Ectodermal cell (in vitro differentiated cells): Measurements from ENCODE around the gene PMPCA.

ENCODE experiments used
- H3K27ac ChIP-seq: 2 replicates; pipeline ENCODE4 v1.7.0; 2013; ENCODE audit warnings: mild to moderate bottlenecking, low read depth, low read length; ENCODE audit not compliant: insufficient read depth, poor library complexity, severe bottlenecking
- H3K27me3 ChIP-seq: 2 replicates; pipeline ENCODE4 v1.7.0; 2013; ENCODE audit warnings: mild to moderate bottlenecking, low read length; ENCODE audit not compliant: insufficient read depth, control insufficient read depth, poor library complexity, severe bottlenecking
- H3K36me3 ChIP-seq: one replicate; pipeline ENCODE4 v1.7.0; 2013; ENCODE audit warnings: low read length; ENCODE audit not compliant: control insufficient read depth, insufficient read depth
- H3K4me1 ChIP-seq: one replicate; pipeline ENCODE4 v1.7.0; 2013; ENCODE audit warnings: low read length; ENCODE audit not compliant: control insufficient read depth, insufficient read depth
- H3K4me3 ChIP-seq: 2 replicates; pipeline ENCODE4 v1.7.0; 2013; ENCODE audit warnings: low read depth, low read length, control low read depth; ENCODE audit not compliant: insufficient read depth
- H3K9me3 ChIP-seq: 2 replicates; pipeline ENCODE4 v1.7.0; 2013; ENCODE audit warnings: mild to moderate bottlenecking, low read length, moderate library complexity; ENCODE audit not compliant: control insufficient read depth
- WGBS, 2 experiments: methylation state at CpG; one replicate each; pipeline ENCODE4 v1.1.7; 2013; ENCODE audit warnings: missing lambda C conversion rate in 2 of 2; 5-methylcytosine and 5-hydroxymethylcytosine counted together

The PMPCA gene

DNA sequence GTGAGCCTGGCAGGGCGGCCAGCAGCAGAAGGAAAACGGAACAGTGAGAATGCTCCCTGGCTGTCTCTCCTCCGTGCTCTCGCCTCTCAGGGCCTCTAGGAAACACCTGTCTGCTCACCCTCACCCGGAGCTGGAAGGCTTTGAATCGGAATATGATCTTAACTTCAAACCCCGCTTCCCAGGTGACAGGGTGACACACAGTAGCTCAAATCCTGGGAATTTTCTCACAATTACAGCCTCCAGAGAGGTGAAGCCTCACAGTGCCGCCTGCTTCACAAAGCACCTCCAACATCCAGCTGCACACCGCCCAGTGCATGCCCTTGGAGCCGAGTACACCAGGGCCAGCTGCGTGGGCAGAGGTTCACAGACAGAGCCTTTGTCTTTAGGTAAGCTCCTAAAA is 59.9 kb downstream of the PMPCA start:
- peaks cover 62% of the 10 kb centered on the region for H3K36me3 ChIP-seq

DNA sequence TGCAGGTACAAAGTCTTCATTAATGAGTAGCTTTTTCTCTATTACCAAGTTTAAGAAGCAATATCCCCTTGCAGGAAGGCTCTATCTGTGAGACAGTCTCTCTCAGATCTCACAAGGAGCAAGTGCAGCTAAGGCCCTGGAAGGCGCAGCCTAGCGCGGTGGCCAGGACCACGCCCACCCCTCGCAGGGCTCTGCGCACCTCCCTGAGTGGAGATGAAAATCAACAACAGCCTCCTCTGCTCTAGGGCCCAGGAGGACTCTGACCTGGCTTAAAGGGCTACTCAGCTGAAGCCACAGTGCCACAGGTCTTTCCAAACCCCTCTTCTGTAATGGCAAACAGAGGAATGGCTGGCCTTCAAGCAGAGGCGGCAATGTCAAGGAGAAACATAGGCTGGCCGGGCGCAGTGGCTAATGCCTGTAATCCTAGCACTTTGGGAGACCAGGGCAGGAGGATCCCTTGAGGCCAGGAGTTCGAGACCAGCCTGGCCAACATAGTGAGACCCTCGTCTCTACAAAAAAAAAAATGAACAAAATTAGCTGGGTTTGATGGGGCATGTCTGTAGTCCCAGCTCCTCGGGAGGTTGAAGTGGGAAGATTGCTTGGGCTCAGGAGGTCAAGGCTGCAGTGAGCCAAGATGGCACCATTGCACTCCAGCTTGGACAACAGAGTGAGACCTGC is 60.5 kb downstream of the PMPCA start:
- 93 to 97% methylated on average over 12 of the region's 12 CpGs for WGBS, 2 experiments
- H3K27ac ChIP-seq = no peak overlapping the region
- no peak overlapping the region for H3K4me3 ChIP-seq
- H3K4me1 ChIP-seq = no peaks in the 10 kb centered on the region
- H3K36me3 ChIP-seq = peaks cover 62% of the 10 kb centered on the region
- no peaks in the 10 kb centered on the region for H3K9me3 ChIP-seq
- H3K27me3 ChIP-seq = no peaks in the 10 kb centered on the region

More for the DNA sequence above, 59.9 kb downstream of the PMPCA start:
- H3K4me3 ChIP-seq = no peak overlapping the region
- no peak overlapping the region for H3K27ac ChIP-seq
- 96% methylated on average over 11 of the region's 11 CpGs for WGBS, 2 experiments
- H3K9me3 ChIP-seq = no peaks in the 10 kb centered on the region
- no peaks in the 10 kb centered on the region for H3K27me3 ChIP-seq
- no peaks in the 10 kb centered on the region for H3K4me1 ChIP-seq

DNA sequence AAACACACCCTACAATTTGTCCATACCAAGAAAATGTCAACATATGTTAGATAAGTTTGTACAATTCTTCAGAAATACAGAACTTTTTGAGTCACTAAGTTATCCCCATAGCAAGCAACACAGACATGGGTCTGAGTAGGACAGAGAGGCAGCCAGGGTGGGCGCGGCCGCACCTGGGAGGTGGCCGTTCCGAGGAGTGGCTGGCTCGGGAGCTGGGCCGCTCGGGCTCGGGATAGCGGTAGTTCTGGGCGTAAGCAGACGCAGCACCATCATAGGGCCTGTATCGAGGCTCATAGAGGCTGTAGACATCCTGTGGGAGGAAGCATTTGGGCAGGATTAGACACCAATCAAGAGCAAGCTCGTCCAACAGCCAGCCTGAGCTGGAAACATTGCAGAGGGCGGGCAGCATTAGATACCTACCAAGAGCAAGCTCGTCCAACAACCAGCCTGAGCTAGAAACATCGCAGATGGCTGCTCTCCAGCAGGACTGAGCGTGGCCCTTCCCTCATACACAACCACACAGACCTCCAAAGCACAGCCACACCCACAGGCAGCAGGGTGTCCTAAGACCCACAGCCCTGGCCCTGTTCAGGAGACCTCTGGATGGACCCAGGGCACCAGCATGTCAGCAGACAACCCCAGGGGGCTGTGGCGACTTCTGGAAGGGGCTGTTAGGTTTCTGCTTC is 61.5 kb downstream of the PMPCA start:
- H3K27me3 ChIP-seq = no peaks in the 10 kb centered on the region
- no peak overlapping the region for H3K27ac ChIP-seq
- H3K9me3 ChIP-seq = no peaks in the 10 kb centered on the region
- no peak overlapping the region for H3K4me3 ChIP-seq
- peaks cover 62% of the 10 kb centered on the region for H3K36me3 ChIP-seq
- WGBS, 2 experiments = 95 to 96% methylated on average over 19 of the region's 19 CpGs
- no peaks in the 10 kb centered on the region for H3K4me1 ChIP-seq

DNA sequence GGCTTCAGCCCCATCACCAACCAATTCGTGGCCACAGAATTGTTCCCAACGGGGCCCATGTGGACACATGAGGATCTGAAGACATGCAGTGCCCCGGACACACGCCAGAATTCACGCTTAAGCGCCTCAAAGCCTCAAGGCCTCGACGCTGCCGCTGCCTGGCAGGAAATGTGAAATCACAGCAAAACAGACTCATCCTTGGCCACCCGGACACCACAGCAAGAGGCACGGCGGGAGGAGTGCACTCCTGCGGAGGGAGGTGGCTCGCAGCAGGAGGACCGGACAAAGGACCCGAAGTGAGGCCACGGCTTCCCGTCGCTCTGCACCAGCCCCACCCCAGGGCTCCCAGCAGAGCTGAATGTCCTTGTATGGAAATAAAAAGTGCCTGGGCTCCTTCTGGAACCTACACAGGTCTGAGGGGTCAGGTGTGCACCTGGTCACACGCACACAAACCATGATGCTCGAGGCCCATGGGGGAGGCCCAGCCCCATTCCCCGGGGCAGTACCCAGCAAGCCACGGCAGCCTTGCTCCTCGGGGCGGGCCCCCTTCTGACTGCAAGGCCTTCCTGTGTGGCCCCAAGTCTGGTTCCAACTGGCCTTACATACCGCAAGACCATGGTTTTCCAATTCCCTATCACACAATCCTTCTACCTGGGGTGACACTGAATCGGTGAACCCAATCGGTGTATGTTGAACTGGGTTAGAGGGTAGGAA is 62.3 kb downstream of the PMPCA start:
- WGBS, 2 experiments = 95 to 96% methylated on average over 28 of the region's 28 CpGs

DNA sequence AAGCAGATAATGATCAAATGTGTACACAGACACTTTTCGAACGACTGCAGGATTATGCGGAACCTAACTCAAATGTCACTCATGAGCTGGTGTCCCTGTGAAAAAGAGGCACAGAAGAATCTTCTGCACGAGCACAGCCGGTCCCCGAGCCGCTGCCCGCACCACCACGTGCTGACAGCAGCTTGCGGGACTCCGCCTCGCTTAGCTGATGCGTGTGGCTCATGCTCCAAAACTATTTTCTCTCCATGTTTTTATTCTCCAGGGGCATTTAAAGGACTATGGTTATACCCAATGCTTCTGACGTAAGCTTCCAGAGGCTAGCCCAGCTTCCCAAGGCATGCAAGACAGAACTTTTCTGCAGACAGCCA is 62.9 kb downstream of the PMPCA start:
- no peaks in the 10 kb centered on the region for H3K27me3 ChIP-seq
- 95 to 96% methylated on average over 14 of the region's 14 CpGs for WGBS, 2 experiments
- H3K4me3 ChIP-seq = no peak overlapping the region
- H3K9me3 ChIP-seq = no peaks in the 10 kb centered on the region
- H3K36me3 ChIP-seq = peaks cover 56% of the 10 kb centered on the region
- no peaks in the 10 kb centered on the region for H3K4me1 ChIP-seq
- H3K27ac ChIP-seq = no peak overlapping the region

More for the DNA sequence above, 62.3 kb downstream of the PMPCA start:
- Histone ChIP-seq H3K36me3 (peaks cover 62% of the 10 kb centered on the region), H3K27me3 (no peaks in the 10 kb centered on the region), H3K4me3 (no peak overlapping the region), H3K4me1 (no peaks in the 10 kb centered on the region), H3K27ac (no peak overlapping the region), H3K9me3 (no peaks in the 10 kb centered on the region)
